ENCODE measurements around the gene P2RY2.

GRCh38 chr11:73227571-73228211, 9.6 kb downstream of the P2RY2 start:
- TF ChIP-seq POLR2A (IDR thresholded peaks at IDR 0.05), result no peak
- peak in 3 of 7 experiments; percentile 17 to 28 (median 26) for TF ChIP-seq CTCF (IDR thresholded peaks at IDR 0.05)
- no peak for TF ChIP-seq EP300 (IDR thresholded peaks at IDR 0.05)
